Measurements from ENCODE around the gene NCAPG.

The NCAPG gene

GRCh38 chr4:17877661-17878060 lies 66.9 kb downstream of the NCAPG start:
- no peak overlapping the region for H3K9ac ChIP-seq
- no peak overlapping the region for H3K4me3 ChIP-seq
- no peaks in the 10 kb centered on the region for H3K27me3 ChIP-seq
- H4K20me1 ChIP-seq = no peaks in the 10 kb centered on the region
- peaks cover 0 to 20% (median 5%) of the 10 kb centered on the region in 11 experiments; a peak in 9 of 22 replicates for H3K36me3 ChIP-seq
- no peaks in the 10 kb centered on the region for H3K9me3 ChIP-seq (replicated peaks in 1 of 11)
- no peak for TF ChIP-seq Cebpa-rat (IDR thresholded peaks at IDR 0.05)
- H3K4me2 ChIP-seq = no peak overlapping the region
- no peaks in the 10 kb centered on the region for H3K4me1 ChIP-seq
- no peak overlapping the region for H3K27ac ChIP-seq

- H3K9ac ChIP-seq = no peak overlapping the region
- H3K9me3 ChIP-seq (replicated peaks in 1 of 11) = no peaks in the 10 kb centered on the region
- TF ChIP-seq Cebpa-rat (IDR thresholded peaks at IDR 0.05) = no peak
- peaks cover 6 to 25% (median 20%) of the 10 kb centered on the region in 11 experiments; a peak in 14 of 22 replicates for H3K36me3 ChIP-seq
- no peaks in the 10 kb centered on the region for H3K4me1 ChIP-seq
- no peak overlapping the region for H3K27ac ChIP-seq
- H3K27me3 ChIP-seq = no peaks in the 10 kb centered on the region
- no peaks in the 10 kb centered on the region for H4K20me1 ChIP-seq
- no peak overlapping the region for H3K4me2 ChIP-seq
- H3K4me3 ChIP-seq = no peak overlapping the region
Observed at GRCh38 chr4:17884063-17884462, 73.3 kb downstream of the NCAPG start.

GRCh38 chr4:17884511-17884910 lies 73.7 kb downstream of the NCAPG start:
- no peaks in the 10 kb centered on the region for H4K20me1 ChIP-seq
- H3K9me3 ChIP-seq (replicated peaks in 1 of 11) = no peaks in the 10 kb centered on the region
- H3K4me3 ChIP-seq = no peak overlapping the region
- no peaks in the 10 kb centered on the region for H3K27me3 ChIP-seq
- H3K9ac ChIP-seq = no peak overlapping the region
- TF ChIP-seq Cebpa-rat (IDR thresholded peaks at IDR 0.05) = no peak
- H3K36me3 ChIP-seq = peaks cover 6 to 25% (median 20%) of the 10 kb centered on the region in 11 experiments; a peak in 14 of 22 replicates
- no peak overlapping the region for H3K4me2 ChIP-seq
- H3K27ac ChIP-seq = no peak overlapping the region
- no peaks in the 10 kb centered on the region for H3K4me1 ChIP-seq

GRCh38 chr4:17889692-17890091 lies 78.9 kb downstream of the NCAPG start:
- Histone ChIP-seq H3K36me3 (peaks cover 0 to 21% (median 10%) of the 10 kb centered on the region in 11 experiments; a peak in 15 of 22 replicates), H3K4me1 (no peaks in the 10 kb centered on the region), H3K27me3 (no peaks in the 10 kb centered on the region), H4K20me1 (no peaks in the 10 kb centered on the region), H3K27ac (no peak overlapping the region), H3K4me2 (no peak overlapping the region), H3K9ac (no peak overlapping the region), H3K4me3 (no peak overlapping the region), H3K9me3 (replicated peaks in 1 of 11) (no peaks in the 10 kb centered on the region)
- TF ChIP-seq Cebpa-rat (IDR thresholded peaks at IDR 0.05) = no peak

GRCh38 chr4:17894421-17894820 lies 83.6 kb downstream of the NCAPG start:
- H3K36me3 ChIP-seq = peaks cover 6 to 42% (median 27%) of the 10 kb centered on the region in 11 experiments; a peak in 14 of 22 replicates
- no peak overlapping the region for H3K27ac ChIP-seq
- TF ChIP-seq Cebpa-rat (IDR thresholded peaks at IDR 0.05) = no peak

More at GRCh38 chr4:17894421-17894820, 83.6 kb downstream of the NCAPG start:
- Histone ChIP-seq H3K4me1 (no peaks in the 10 kb centered on the region), H3K4me3 (no peak overlapping the region), H3K9me3 (replicated peaks in 1 of 11) (no peaks in the 10 kb centered on the region), H4K20me1 (no peaks in the 10 kb centered on the region), H3K27me3 (no peaks in the 10 kb centered on the region), H3K9ac (no peak overlapping the region), H3K4me2 (no peak overlapping the region)
